Immature natural killer cell (primary cell): Measurements from ENCODE around the gene GPC3. TPM values are rescaled to one million over a fixed set of nuclear protein-coding genes. Genes with fewer than 3 reads are reported as not detected.

Experiments
- DNase-seq, 3 donors: peaks; one replicate each; pipeline ENCODE4 v3.0.0; 2022; ENCODE audit warnings: mixed read lengths in 1 of 3
- H3K27ac Mint-ChIP-seq, 6 donors: one replicate each; pipeline ENCODE4 v1.8.0; 2020; ENCODE audit warnings: mixed read lengths in 6 of 6, mild to moderate bottlenecking in 5 of 6, inconsistent platforms in 4 of 6, moderate library complexity in 3 of 6
- H3K27me3 Mint-ChIP-seq, 3 donors: one replicate each; pipeline ENCODE4 v1.8.0; 2020 to 2021; ENCODE audit warnings: low read depth in 3 of 3, mild to moderate bottlenecking in 3 of 3, mixed read lengths in 3 of 3, moderate library complexity in 3 of 3, inconsistent platforms in 1 of 3
- H3K36me3 Mint-ChIP-seq, 3 donors: one replicate each; pipeline ENCODE4 v1.8.0; 2020; ENCODE audit warnings: mixed read lengths in 3 of 3, inconsistent platforms in 2 of 3, mild to moderate bottlenecking in 2 of 3
- H3K4me1 Mint-ChIP-seq, 2 donors: one replicate each; pipeline ENCODE4 v1.8.0; 2020; ENCODE audit warnings: inconsistent platforms in 2 of 2, mild to moderate bottlenecking in 2 of 2, mixed read lengths in 2 of 2, moderate library complexity in 1 of 2
- H3K4me3 Mint-ChIP-seq, 5 donors: one replicate each; pipeline ENCODE4 v1.8.0; 2020; ENCODE audit warnings: mild to moderate bottlenecking in 5 of 5, mixed read lengths in 5 of 5, inconsistent platforms in 3 of 5, moderate library complexity in 3 of 5
- H3K9me3 Mint-ChIP-seq, 6 donors: one replicate each; pipeline ENCODE4 v1.8.0; 2020; ENCODE audit warnings: mild to moderate bottlenecking in 6 of 6, mixed read lengths in 6 of 6, inconsistent platforms in 4 of 6, moderate library complexity in 3 of 6
- polyA plus RNA-seq, 3 donors: library from polyadenylated mRNA; unstranded; fragments of 300-500 nt; fragmentation: Illumina TruSeq; gene quantifications; one replicate each; pipeline ENCODE4 v1.2.3, GENCODE V29; 2021

Gene GPC3
- polyA plus RNA-seq, 3 donors from 2014 or later = not detected

DNA sequence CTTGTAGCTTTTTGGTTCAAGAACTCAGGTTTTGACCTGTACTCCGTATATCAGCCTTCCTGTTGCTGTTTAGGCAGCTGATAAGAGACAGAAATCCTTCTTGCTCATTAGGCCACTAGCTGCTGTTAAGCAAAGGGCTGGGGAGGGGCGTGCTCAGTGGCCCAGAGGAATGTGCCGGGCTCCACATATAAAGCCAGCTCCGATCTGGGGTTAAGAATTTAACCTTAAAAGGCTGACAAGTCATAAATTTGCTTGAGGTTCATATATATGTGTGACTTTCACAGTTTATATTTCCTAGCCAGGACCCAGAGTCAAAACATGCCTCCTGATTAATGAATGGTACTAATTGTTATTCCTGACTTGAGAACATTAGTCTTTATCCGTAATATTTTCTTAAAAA lies 15.3 kb downstream of the GPC3 start:
- Mint-ChIP-seq H3K4me3 (no peak overlapping the region), H3K27me3 (peaks cover 0 to 28% (median 3%) of the 10 kb centered on the region in 3 donors), H3K9me3 (no peaks in the 10 kb centered on the region), H3K4me1 (no peaks in the 10 kb centered on the region), H3K36me3 (no peaks in the 10 kb centered on the region), H3K27ac (no peak overlapping the region)
- no peak for DNase-seq

DNA sequence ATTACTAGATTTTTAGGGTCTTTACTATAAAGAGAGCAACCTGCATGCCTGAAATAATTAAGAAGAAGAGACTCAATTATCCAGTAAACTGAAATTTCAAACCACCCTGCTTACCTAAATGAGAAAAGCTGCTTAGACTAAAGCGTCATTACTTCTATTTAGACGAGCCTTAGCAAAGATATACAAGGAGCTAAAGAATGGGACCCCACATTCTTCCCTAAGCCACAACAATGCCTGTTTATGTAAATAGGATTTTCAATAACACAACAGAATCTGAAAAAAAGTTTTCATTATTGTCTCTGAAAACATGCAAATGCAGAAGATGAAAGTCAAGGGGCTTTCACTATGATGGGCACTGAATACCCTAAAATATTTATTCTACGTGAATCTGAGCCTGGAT lies 16.2 kb downstream of the GPC3 start:
- H3K4me3 Mint-ChIP-seq = no peak overlapping the region
- no peaks in the 10 kb centered on the region for H3K36me3 Mint-ChIP-seq
- H3K27ac Mint-ChIP-seq = no peak overlapping the region
- no peaks in the 10 kb centered on the region for H3K9me3 Mint-ChIP-seq
- no peaks in the 10 kb centered on the region for H3K4me1 Mint-ChIP-seq
- H3K27me3 Mint-ChIP-seq = peaks cover 0 to 22% (median 3%) of the 10 kb centered on the region in 3 donors
- no peak for DNase-seq

DNA sequence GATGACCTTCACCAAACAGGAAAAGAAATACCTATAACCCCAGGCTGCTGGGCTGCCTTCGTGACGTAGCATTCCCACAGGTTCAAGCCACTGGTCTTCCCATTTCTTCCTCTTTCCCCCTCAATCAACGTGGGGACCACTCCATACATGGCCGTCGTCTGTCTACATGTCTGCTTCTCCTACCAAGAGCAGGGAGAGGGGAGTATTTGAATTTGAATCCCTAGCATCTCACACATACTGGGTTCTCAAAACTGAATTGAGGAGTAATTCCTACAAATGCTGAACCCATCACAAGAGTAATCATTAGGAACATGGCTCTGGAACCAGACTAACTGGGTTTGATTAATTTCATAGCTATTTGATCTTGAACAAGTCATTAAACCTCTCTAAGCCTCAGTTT lies 17.3 kb downstream of the GPC3 start:
- H3K4me3 Mint-ChIP-seq = no peak overlapping the region
- no peaks in the 10 kb centered on the region for H3K4me1 Mint-ChIP-seq
- no peaks in the 10 kb centered on the region for H3K9me3 Mint-ChIP-seq
- H3K27ac Mint-ChIP-seq = no peak overlapping the region
- H3K27me3 Mint-ChIP-seq = peaks cover 0 to 22% (median 3%) of the 10 kb centered on the region in 3 donors
- no peak for DNase-seq
- no peaks in the 10 kb centered on the region for H3K36me3 Mint-ChIP-seq

DNA sequence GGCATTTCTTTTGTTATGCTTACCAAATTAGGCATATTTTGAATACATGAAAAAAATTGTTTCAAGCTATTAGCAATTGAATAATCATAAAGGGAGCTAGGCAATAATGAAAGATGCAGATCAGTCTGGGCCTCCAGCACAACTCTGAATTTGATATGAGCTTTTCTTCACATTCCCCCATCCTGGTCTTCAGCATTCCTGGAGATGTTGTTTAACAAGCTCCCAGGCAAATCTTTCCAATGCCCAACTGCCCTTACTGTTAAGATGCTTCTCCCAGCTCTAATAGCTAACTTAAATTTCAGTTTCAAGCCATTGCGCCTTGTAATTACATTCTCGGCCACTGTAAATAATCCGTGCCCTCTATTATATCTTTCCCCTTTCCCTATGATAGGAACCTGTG lies 19.2 kb downstream of the GPC3 start:
- H3K4me3 Mint-ChIP-seq = no peak overlapping the region
- H3K27me3 Mint-ChIP-seq = peaks cover 0 to 21% (median 1%) of the 10 kb centered on the region in 3 donors
- no peak for DNase-seq
- no peaks in the 10 kb centered on the region for H3K36me3 Mint-ChIP-seq
- no peak overlapping the region for H3K27ac Mint-ChIP-seq
- no peaks in the 10 kb centered on the region for H3K9me3 Mint-ChIP-seq
- no peaks in the 10 kb centered on the region for H3K4me1 Mint-ChIP-seq

DNA sequence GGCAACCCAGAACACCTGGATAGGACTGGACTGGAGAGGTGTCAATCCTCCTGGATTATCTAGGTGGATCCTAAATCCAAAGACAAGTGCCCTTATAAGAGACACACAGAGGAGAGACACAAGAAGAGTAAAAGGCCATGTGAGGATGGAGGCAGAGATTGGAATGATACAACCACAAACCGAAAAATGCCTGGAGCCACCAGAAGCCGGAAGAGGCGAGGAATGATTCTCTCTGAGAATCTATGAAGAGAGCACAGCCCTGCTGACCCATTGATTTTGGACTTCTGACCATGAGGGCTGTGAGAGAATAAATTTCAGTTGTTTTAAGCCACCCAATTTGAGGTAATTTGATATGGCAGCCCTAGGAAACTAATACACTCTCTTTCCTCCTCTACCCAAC lies 20.1 kb downstream of the GPC3 start:
- Mint-ChIP-seq H3K27me3 (peaks cover 0 to 18% (median 1%) of the 10 kb centered on the region in 3 donors), H3K4me1 (no peaks in the 10 kb centered on the region), H3K36me3 (no peaks in the 10 kb centered on the region), H3K4me3 (no peak overlapping the region), H3K9me3 (no peaks in the 10 kb centered on the region), H3K27ac (no peak overlapping the region)
- DNase-seq = no peak

DNA sequence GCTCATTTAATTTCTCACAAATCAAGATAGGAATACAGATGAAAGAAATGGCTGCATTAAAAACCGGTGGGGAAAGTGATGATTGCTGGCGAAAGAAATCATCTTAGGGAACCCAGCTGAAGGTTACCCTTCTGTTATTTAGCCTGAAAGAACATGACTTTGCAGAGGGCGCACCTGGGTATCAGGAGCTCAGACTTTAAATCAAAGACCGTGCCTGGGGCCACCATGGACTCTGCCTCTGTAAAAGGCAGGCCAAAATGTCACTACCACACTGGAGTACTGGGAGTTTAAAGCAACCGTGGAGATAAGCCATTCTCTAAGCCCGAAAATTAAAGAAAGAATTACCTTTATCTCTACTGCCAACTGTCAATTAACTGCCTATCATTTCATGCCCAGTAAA lies 24.3 kb downstream of the GPC3 start:
- DNase-seq = no peak
- Mint-ChIP-seq H3K4me1 (no peaks in the 10 kb centered on the region), H3K36me3 (no peaks in the 10 kb centered on the region), H3K27ac (no peak overlapping the region), H3K9me3 (peaks cover 0 to 2% (median 0%) of the 10 kb centered on the region in 6 donors), H3K4me3 (no peak overlapping the region), H3K27me3 (peaks cover 0 to 9% (median 3%) of the 10 kb centered on the region in 3 donors)

DNA sequence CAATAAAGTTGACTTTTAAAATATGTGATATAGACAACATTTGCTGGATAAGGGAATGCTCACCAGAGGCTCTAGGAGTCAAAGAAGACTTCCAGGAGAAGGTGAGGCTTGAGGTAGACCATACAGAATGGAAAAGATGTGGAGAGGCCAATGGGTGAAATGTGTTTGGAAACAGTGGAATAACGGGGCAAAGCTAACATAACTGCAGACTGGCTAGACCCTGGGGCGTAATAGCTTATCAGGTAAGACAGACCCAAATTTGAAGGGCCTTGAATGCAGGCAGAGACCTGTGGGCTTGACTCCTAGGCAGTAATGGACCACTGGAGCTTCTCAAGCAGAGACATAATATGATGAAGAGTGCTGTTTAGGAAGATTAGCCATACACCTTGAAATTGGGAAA lies 25.4 kb downstream of the GPC3 start:
- DNase-seq = no peak
- no peaks in the 10 kb centered on the region for H3K4me1 Mint-ChIP-seq
- H3K27ac Mint-ChIP-seq = no peak overlapping the region
- peaks cover 0 to 2% (median 0%) of the 10 kb centered on the region in 6 donors for H3K9me3 Mint-ChIP-seq
- peaks cover 0 to 10% (median 3%) of the 10 kb centered on the region in 3 donors for H3K27me3 Mint-ChIP-seq
- peaks cover 0 to 4% (median 0%) of the 10 kb centered on the region in 3 donors for H3K36me3 Mint-ChIP-seq
- no peak overlapping the region for H3K4me3 Mint-ChIP-seq

DNA sequence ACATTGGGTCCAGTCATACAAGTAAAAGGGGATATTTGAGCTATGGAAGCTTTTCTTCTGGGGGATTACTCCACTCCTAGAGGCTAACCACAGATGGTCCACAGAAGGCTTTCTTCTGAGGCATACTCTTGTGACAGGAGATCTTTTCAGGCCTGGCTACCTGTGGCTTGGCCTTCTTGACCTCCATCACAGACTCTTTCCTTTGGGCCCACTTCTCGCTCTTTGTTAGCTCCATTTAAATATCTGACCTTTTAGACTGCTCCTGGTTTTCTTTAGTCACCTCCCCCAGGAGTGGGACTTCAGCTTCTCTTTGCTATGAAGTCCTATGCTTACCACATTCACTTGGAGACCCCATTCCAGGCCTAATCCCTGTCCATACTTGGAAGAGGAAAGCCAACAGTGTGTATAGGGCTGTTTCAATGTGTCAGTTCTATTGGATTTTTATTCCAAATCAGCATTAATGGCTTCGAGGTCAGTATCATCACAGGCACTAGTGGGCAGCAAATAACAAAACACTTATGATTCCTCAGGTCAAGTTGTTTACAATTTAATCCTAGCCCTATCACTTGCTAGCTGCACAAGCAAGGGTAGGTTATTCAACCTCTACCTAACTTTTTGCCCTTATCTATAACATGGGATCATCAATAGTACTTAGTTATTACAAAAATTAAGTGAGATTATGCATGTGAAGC lies 26.3 kb downstream of the GPC3 start:
- Mint-ChIP-seq H3K27me3 (peaks cover 0 to 10% (median 3%) of the 10 kb centered on the region in 3 donors), H3K4me3 (no peak overlapping the region), H3K9me3 (peaks cover 0 to 2% (median 0%) of the 10 kb centered on the region in 6 donors), H3K36me3 (peaks cover 0 to 4% (median 0%) of the 10 kb centered on the region in 3 donors), H3K27ac (no peak overlapping the region), H3K4me1 (no peaks in the 10 kb centered on the region)
- no peak for DNase-seq

DNA sequence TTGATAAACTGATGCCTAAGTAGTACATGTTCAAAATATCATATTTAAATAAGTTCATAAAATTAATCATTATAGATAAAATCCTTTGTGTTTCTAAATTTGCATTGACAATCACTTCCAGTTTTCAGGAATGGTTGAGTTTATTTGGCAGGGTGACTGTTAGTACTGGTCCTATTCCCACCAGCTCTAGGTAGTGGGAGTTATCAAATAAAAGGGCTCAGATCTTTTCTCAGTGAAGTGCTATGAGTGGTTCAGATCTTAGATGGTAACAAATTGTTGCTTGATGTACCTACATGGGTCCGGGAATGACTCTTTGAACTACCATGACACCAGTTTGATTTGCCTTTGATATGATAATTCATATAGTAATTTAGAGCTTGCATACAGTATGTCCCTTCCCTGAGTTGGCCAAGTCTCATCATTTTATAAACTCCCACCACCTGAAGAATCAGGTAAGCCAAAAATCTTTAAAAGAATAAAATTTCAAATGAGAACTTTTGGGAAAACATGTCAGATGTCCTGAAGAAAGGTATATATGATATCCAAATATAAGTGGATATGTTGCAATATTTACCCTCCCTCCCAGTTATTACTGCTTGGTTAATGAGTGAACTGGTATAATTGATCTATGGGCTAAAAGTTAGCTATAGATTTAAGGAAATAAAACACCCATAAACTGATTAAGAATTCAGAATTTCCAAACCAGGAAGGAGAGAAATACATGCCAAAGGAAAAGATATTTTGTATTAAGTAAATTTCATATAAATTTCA lies 28.6 kb downstream of the GPC3 start:
- Mint-ChIP-seq H3K9me3 (peaks cover 0 to 4% (median 0%) of the 10 kb centered on the region in 6 donors), H3K27me3 (peaks cover 0 to 14% (median 3%) of the 10 kb centered on the region in 3 donors), H3K4me3 (no peak overlapping the region), H3K27ac (no peak overlapping the region), H3K4me1 (no peaks in the 10 kb centered on the region), H3K36me3 (peaks cover 0 to 4% (median 0%) of the 10 kb centered on the region in 3 donors)
- DNase-seq = no peak

DNA sequence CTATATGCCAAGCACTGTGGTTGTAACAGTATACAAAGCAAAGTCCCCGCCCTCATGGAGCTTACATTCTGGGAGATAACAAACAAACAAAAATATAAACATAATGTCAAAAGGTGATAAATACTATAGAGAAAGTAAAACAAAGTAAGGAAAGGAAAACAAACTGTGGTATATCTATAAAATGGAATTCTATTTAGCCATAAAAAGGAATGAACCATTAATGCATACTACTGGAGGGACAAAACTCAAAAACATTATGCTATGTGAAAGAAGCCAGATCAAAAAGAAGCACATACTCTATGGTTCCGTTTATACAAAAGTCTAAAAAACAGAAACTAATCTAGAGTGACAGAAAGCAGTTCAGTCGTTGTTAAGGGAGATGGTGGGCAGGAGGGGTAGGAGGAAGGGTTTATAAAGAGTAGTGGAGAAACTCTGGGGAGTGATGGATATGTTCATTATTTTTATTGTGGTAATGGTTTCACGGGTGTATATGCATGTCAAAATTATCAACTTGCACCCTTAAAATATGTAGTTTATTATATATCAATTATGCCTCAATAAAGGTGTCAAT lies 31.5 kb downstream of the GPC3 start:
- no peak for DNase-seq
- Mint-ChIP-seq H3K27ac (no peak overlapping the region), H3K27me3 (peaks cover 1 to 14% (median 2%) of the 10 kb centered on the region in 3 donors), H3K4me3 (no peak overlapping the region), H3K4me1 (no peaks in the 10 kb centered on the region), H3K9me3 (peaks cover 0 to 2% (median 0%) of the 10 kb centered on the region in 6 donors), H3K36me3 (peaks cover 0 to 4% (median 0%) of the 10 kb centered on the region in 3 donors)

DNA sequence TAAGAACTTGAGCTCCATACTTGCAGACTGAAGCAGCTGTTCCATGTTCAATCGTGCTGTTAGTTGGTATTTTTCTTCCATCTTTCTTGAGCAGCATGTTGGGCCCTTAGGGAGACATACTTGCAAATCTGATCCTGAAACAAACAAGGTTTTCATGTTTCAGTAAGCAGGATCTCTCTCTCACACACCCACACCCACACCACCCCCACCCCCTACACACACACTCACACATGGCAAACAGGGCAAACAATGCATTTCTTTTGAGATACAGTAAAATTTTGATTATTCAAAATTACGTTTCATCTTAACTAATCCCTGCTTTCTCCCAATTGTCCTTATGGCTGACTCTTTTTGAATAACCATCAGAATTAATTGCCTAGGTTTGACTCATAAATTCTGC lies 32.3 kb downstream of the GPC3 start:
- H3K4me1 Mint-ChIP-seq = no peaks in the 10 kb centered on the region
- no peak for DNase-seq
- H3K36me3 Mint-ChIP-seq = peaks cover 0 to 4% (median 0%) of the 10 kb centered on the region in 3 donors
- peaks cover 1 to 14% (median 3%) of the 10 kb centered on the region in 3 donors for H3K27me3 Mint-ChIP-seq
- no peak overlapping the region for H3K27ac Mint-ChIP-seq
- H3K4me3 Mint-ChIP-seq = no peak overlapping the region
- peaks cover 0 to 2% (median 0%) of the 10 kb centered on the region in 6 donors for H3K9me3 Mint-ChIP-seq

DNA sequence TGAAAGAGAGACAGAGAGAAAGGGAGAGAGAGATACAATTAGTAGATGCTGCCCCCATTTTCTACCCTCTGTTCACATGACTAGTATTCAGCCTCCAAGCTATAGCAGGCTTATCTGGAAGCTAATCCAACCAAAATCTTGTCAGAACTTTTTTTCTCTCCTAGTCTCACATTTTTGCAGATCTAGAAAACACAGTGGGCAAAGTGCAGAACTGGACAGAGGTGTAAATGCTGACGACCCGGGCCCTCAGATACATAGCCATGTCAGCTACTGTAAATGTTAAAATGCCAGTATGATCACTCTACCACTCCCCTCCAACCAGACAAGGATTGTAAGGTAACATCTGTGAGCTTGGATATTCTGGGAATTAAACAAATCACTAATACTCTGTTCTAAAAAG lies 34.3 kb downstream of the GPC3 start:
- peaks cover 0 to 2% (median 0%) of the 10 kb centered on the region in 6 donors for H3K9me3 Mint-ChIP-seq
- H3K27me3 Mint-ChIP-seq = peaks cover 1 to 13% (median 3%) of the 10 kb centered on the region in 3 donors
- H3K4me1 Mint-ChIP-seq = no peaks in the 10 kb centered on the region
- no peak overlapping the region for H3K4me3 Mint-ChIP-seq
- H3K36me3 Mint-ChIP-seq = peaks cover 0 to 4% (median 0%) of the 10 kb centered on the region in 3 donors
- H3K27ac Mint-ChIP-seq = no peak overlapping the region
- DNase-seq = no peak

DNA sequence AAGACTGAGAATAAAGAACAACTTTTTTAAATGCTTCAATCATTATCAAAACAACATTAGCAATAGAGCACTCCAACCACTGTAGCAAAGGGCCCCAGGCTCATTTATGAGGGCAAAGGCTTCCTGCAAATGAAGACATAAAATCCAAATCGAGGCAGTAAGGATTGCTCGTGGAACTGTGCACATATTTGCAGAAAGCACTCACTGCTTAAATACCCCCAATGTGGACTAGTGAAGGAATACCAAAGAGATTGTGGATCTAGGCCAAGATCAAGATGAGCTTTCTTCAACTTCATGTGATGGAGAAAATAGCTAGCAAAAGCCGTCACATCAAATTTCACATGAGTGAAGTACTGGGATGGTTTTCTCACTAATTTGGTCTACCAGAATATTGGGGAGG lies 35.2 kb downstream of the GPC3 start:
- H3K27me3 Mint-ChIP-seq = peaks cover 1 to 10% (median 3%) of the 10 kb centered on the region in 3 donors
- H3K36me3 Mint-ChIP-seq = peaks cover 0 to 1% (median 0%) of the 10 kb centered on the region in 3 donors
- no peak overlapping the region for H3K27ac Mint-ChIP-seq
- no peaks in the 10 kb centered on the region for H3K4me1 Mint-ChIP-seq
- peaks cover 0 to 2% (median 0%) of the 10 kb centered on the region in 6 donors for H3K9me3 Mint-ChIP-seq
- no peak overlapping the region for H3K4me3 Mint-ChIP-seq
- DNase-seq = no peak

DNA sequence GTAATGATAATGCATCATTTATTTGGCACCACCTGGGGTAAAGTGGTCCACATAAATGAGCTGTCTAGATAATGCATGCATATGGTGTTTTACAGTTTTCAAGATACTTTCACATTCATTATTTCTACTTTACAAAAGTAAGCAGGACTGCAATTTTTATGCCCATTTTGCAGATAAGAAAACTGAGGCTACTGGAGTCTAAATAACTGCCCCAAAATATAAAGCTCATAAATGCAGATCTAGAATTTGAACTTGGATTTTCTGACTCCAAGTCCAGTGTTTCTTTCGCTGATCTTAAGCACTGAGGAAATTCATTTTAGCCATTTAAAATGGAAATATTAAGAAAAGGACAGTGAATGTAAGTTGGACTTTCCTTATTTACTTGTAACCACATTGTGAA lies 36.5 kb downstream of the GPC3 start:
- no peaks in the 10 kb centered on the region for H3K4me1 Mint-ChIP-seq
- DNase-seq = no peak
- H3K9me3 Mint-ChIP-seq = peaks cover 0 to 2% (median 0%) of the 10 kb centered on the region in 6 donors
- H3K4me3 Mint-ChIP-seq = no peak overlapping the region
- no peak overlapping the region for H3K27ac Mint-ChIP-seq
- H3K27me3 Mint-ChIP-seq = peaks cover 1 to 12% (median 3%) of the 10 kb centered on the region in 3 donors
- no peaks in the 10 kb centered on the region for H3K36me3 Mint-ChIP-seq
